AG04450 (cell line): Measurements from ENCODE around the gene HNRNPC. TPM values are rescaled to one million over a fixed set of nuclear protein-coding genes. Genes with fewer than 3 reads are reported as not detected.
"Not testable (repeated sequence)": the region's sequence is repeated elsewhere in the genome, so short reads cannot be mapped to it uniquely, and the experiment has no call there.

ENCODE experiments used
- CTCF ChIA-PET: fragments of 300-600, 350-600 bp; formaldehyde crosslinking; extraction: SDS; loops from one replicate; lab custom pipeline; 2022; ENCODE audit warnings: antibody characterized with exemption, inconsistent platforms; lab: Charles Lee
- POLR2A ChIA-PET: fragments of 350-600 bp; formaldehyde crosslinking; extraction: SDS; loops from one replicate; lab custom pipeline; 2021; ENCODE audit warnings: antibody characterized with exemption, inconsistent platforms; lab: Yijun Ruan, JAX
- DNase-seq: peaks from one replicate; pipeline ENCODE4 v3.0.0-alpha.2; 2011; ENCODE audit warnings: low read depth, low spot score
- H3K27ac ChIP-seq: one replicate; pipeline ENCODE4 v1.5.1; 2012; ENCODE audit warnings: low read depth, low read length, control low read depth
- H3K27me3 ChIP-seq: one replicate; pipeline ENCODE4 v1.6.0; 2012; ENCODE audit warnings: low read length; ENCODE audit not compliant: control insufficient read depth, insufficient read depth
- H3K4me3 ChIP-seq: 2 replicates; pipeline ENCODE4 v1.5.1; 2011; ENCODE audit warnings: mild to moderate bottlenecking, low read depth, low read length, control low read depth
- H3K9me3 ChIP-seq: 2 replicates; pipeline ENCODE4 v1.5.1; 2012; ENCODE audit warnings: low read length; ENCODE audit not compliant: control insufficient read depth, insufficient read depth
- polyA plus RNA-seq: library from polyadenylated mRNA; depleted of rRNA; stranded (reverse); fragments of >200 nt; gene quantifications from 2 replicates; pipeline ENCODE4 v1.2.3, GENCODE V29; 2011
- TF ChIP-seq, protein P1 (sequence below): IDR thresholded peaks from 2 replicates; pipeline ENCODE4 v1.5.1; 2011; ENCODE audit warnings: low read depth, low read length, control low read depth, inconsistent platforms

Gene HNRNPC
- polyA plus RNA-seq, 1 experiment, result 828 TPM

DNA sequence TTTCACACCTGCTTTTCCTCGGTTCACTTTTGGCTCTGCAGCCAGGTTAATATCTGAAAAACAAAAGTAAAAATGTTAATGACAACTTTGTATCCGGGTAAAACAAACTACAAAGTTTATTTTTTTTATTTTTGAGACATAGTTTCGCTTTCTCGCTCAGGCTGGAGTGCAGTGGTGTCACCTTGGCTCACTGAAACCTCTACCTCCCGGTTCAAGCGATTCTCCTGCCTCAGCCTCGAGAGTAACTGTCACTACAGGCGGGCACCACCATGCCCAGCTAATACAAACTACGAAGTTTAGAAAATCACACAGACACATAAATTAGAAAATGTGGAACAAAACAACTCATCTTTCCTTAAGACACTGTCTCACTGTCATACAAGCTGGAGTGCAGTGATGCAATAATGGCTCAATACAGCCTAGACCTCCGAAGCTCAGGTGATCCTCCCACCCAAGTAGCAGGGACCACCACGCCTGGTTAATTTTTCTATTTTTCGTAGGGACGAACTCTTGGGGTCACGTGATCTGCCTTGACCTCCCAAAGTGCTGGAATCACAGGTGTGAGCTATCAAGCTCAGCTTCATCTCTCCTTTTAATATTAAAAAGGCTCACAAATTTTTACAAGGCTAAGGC lies 38.1 kb downstream of the HNRNPC start:
- TF ChIP-seq, protein P1, sequence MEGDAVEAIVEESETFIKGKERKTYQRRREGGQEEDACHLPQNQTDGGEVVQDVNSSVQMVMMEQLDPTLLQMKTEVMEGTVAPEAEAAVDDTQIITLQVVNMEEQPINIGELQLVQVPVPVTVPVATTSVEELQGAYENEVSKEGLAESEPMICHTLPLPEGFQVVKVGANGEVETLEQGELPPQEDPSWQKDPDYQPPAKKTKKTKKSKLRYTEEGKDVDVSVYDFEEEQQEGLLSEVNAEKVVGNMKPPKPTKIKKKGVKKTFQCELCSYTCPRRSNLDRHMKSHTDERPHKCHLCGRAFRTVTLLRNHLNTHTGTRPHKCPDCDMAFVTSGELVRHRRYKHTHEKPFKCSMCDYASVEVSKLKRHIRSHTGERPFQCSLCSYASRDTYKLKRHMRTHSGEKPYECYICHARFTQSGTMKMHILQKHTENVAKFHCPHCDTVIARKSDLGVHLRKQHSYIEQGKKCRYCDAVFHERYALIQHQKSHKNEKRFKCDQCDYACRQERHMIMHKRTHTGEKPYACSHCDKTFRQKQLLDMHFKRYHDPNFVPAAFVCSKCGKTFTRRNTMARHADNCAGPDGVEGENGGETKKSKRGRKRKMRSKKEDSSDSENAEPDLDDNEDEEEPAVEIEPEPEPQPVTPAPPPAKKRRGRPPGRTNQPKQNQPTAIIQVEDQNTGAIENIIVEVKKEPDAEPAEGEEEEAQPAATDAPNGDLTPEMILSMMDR, result no peak
- H3K4me3 ChIP-seq, result no peak overlapping the region
- CTCF ChIA-PET, result interaction anchor here (2.0 kb wide), 1 partner anchor 10 kb away, joined by 14 read pairs; no protein-coding TSS in a partner anchor
- H3K9me3 ChIP-seq, result no peaks in the 10 kb centered on the region
- POLR2A ChIA-PET, result interaction anchor here (1.9 kb wide), 1 partner anchor 11 kb away, joined by 5 read pairs; no protein-coding TSS in a partner anchor
- H3K27me3 ChIP-seq, result no peaks in the 10 kb centered on the region
- no peak for DNase-seq
- no peak overlapping the region for H3K27ac ChIP-seq

DNA sequence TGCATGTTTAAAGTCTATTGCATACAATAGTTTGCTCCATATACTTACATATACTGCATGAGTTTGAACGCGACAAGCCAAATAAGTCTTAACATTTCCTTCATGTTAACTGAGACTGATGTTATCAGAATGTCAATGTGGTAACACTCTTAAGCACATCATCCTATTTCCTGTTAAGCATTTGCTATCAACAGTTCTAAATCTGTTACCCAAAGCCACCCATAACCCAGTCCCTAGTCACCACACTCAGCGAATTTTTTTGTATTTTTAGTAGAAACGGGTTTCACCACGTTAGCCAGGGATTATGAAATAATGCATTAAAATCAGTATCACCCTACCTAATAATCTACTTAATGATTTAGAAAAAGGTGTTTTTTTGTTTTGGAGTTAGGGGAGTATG lies 39.4 kb downstream of the HNRNPC start:
- no peaks in the 10 kb centered on the region for H3K9me3 ChIP-seq
- no peak overlapping the region for H3K27ac ChIP-seq
- TF ChIP-seq, protein P1, result no peak
- H3K27me3 ChIP-seq, result no peaks in the 10 kb centered on the region
- no peak for DNase-seq
- POLR2A ChIA-PET, result no interaction called here
- H3K4me3 ChIP-seq, result no peak overlapping the region
- CTCF ChIA-PET, result interaction anchor here (0.6 to 0.7 kb wide), 2 partner anchors 10 to 329 kb away, joined by 3 to 4 read pairs; no protein-coding TSS in a partner anchor

DNA sequence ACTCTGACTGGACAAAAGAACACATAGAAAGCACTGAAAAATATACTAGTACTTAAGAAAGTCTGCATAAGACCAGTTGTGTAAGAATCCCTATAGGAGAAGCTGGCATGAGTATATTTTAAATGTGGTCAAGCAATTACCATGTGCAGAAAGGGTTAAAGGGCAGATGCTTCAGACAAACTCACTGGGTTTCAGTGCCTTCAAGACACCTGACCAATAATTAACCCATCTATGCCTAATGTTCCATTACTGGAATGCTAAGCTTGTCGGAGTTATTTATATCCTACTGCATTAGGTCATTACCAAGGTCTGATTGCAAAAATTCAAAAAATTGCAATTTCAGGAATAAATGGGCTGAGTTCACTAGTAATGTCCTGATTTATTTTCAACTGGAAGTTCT lies 41.3 kb downstream of the HNRNPC start:
- CTCF ChIA-PET, result no interaction called here
- Histone ChIP-seq H3K27me3 (no peaks in the 10 kb centered on the region), H3K4me3 (no peak overlapping the region), H3K9me3 (no peaks in the 10 kb centered on the region), H3K27ac (no peak overlapping the region)
- POLR2A ChIA-PET, result no interaction called here
- TF ChIP-seq, protein P1, result no peak
- DNase-seq, result no peak

DNA sequence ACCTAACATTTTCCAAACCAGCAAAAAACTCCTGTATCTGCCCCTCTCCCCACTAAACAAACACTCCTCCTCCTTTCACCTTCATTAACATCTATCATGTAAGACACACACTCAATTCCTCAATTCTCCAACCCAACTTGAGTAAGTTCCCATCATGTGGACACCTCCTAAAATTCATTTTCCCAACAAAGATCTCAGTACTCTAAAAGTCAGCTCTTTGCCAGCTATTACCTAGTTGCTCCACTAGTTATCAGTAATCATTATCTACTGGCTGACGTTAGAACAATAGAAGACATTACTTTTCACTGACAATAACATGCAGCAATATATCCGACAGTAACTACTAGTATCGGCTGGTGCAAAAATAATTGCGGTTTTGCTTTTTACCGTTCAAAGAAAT lies 42.1 kb downstream of the HNRNPC start:
- ChIA-PET POLR2A (no interaction called here), CTCF (no interaction called here)
- Histone ChIP-seq H3K9me3 (no peaks in the 10 kb centered on the region), H3K27ac (no peak overlapping the region), H3K4me3 (no peak overlapping the region), H3K27me3 (no peaks in the 10 kb centered on the region)
- TF ChIP-seq, protein P1, result no peak
- no peak for DNase-seq

DNA sequence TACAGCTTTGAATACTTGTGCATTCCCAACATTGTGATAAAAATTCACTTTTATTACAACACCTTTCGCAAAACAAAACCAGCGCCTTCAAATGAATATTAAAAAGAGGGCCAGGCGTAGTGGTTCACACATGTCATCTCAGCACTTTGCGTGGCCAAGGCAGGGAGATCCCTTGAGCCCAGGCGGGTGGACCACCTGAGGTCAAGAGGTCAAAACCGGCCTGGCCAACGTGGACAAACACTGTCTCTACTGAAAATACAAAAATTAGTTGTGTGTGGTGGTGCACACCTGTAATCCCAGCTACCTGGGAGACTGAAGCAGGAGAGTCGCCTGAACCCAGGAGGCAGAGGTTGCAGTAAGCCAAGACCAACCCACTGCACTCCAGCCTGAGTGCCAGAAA lies 42.8 kb downstream of the HNRNPC start:
- CTCF ChIA-PET, result interaction anchor here (0.6 to 0.9 kb wide), 2 partner anchors 10 to 14 kb away, joined by 3 to 4 read pairs; no protein-coding TSS in a partner anchor

DNA sequence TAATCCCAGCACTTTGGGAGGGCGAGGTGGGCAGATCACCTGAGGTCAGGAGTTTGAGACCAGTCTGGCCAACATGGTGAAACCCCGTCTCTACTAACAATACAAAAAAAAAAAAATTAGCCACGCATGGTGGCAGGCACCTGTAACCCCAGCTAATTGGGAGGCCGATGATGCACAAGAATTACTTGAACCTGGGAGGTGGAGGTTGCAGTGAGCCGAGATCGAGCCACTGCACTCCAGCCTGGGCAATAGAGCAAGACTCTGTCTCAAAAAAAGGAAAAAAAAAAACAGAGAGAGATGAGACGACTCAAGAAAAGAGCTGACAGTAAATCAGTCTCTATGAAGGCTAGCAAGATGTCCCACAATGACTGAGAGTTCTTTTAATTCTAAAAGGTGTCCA lies 44.1 kb downstream of the HNRNPC start:
- POLR2A ChIA-PET, result interaction anchor here (0.7 kb wide), 1 partner anchor 555 kb away, joined by 3 read pairs; no protein-coding TSS in a partner anchor
- H3K9me3 ChIP-seq, H3K27me3 ChIP-seq, CTCF ChIA-PET, H3K27ac ChIP-seq, H3K4me3 ChIP-seq, DNase-seq: not testable (repeated sequence)

More for the DNA sequence above, 42.8 kb downstream of the HNRNPC start:
- DNase-seq, result no peak
- H3K27ac ChIP-seq, result no peak overlapping the region
- no peaks in the 10 kb centered on the region for H3K27me3 ChIP-seq
- no peaks in the 10 kb centered on the region for H3K9me3 ChIP-seq
- no peak overlapping the region for H3K4me3 ChIP-seq
- TF ChIP-seq, protein P1, result no peak
- POLR2A ChIA-PET, result no interaction called here
